Measurements from ENCODE around the gene GPR143. TPM values are rescaled to one million over a fixed set of nuclear protein-coding genes. Genes with fewer than 3 reads are reported as not detected.

Gene GPR143
- polyA plus RNA-seq, 2 of the 4 experiments (the other 2 are of a cell fraction), result not detected

GRCh38 chrX:9749146-9749692, 16.4 kb downstream of the GPR143 start:
- no peak for ATAC-seq
- 17% methylated on average over 10 of the region's 11 CpGs for WGBS (ENCODE audit: missing lambda C conversion rate)
- Histone ChIP-seq H3K4me2 (no peak overlapping the region), H3K27ac (no peak overlapping the region), H3K9me3 (no peaks in the 10 kb centered on the region), H3K4me3 (no peak overlapping the region), H3K4me1 (no peaks in the 10 kb centered on the region)
- no peak for FAIRE-seq
- ChIA-PET CTCF (no interaction called here), POLR2A (no interaction called here)
- TF ChIP-seq ATOH8 (CRISPR knock-in tag; IDR thresholded peaks at IDR 0.05; ENCODE audit: low read depth) (no peak), HES2 (IDR thresholded peaks at IDR 0.05) (no peak), NFE2L2 (conservative IDR thresholded peaks at IDR 0.05; ENCODE audit: low read length) (no peak), USF2 (IDR thresholded peaks at IDR 0.05) (no peak), CBX2 (IDR thresholded peaks at IDR 0.05; ENCODE audit: borderline replicate concordance, low read depth) (no peak), NR3C1 (IDR thresholded peaks at IDR 0.05) (no peak), RCOR1 (IDR thresholded peaks at IDR 0.05; ENCODE audit: low read depth, low read length) (no peak), RARB (CRISPR knock-in tag; IDR thresholded peaks at IDR 0.05) (no peak), BCL3 (IDR thresholded peaks at IDR 0.05) (no peak), MAFK (IDR thresholded peaks at IDR 0.05; ENCODE audit: partially characterized antibody) (no peak), MAZ (IDR thresholded peaks at IDR 0.05; ENCODE audit: borderline replicate concordance, low read depth, low read length) (no peak), EP300 (IDR thresholded peaks at IDR 0.05) (no peak), ZC3H11A (IDR thresholded peaks at IDR 0.05) (no peak)
- DNase-seq (ENCODE audit: low read depth in 1 of 2, low spot score in 1 of 2), result no peak

GRCh38 chrX:9747644-9748043, 18.0 kb downstream of the GPR143 start:
- Histone ChIP-seq H3K4me1 (no peaks in the 10 kb centered on the region), H3K4me2 (no peak overlapping the region), H3K4me3 (no peak overlapping the region), H3K27ac (no peak overlapping the region), H3K9me3 (no peaks in the 10 kb centered on the region)
- CTCF ChIA-PET, result interaction anchor here (1.0 kb wide), 1 partner anchor 14 kb away, joined by 3 read pairs; no protein-coding TSS in a partner anchor
- WGBS (ENCODE audit: missing lambda C conversion rate), result 69% methylated on average over 4 of the region's 4 CpGs
- no peak for DNase-seq (ENCODE audit: low read depth in 1 of 2, low spot score in 1 of 2)
- no peak for TF ChIP-seq CHD2 (IDR thresholded peaks at IDR 0.05; ENCODE audit: low read length, partially characterized antibody)
- TF ChIP-seq FOXS1 (CRISPR knock-in tag; IDR thresholded peaks at IDR 0.05), result no peak
- TF ChIP-seq REST (IDR thresholded peaks at IDR 0.05), result no peak
- no peak for TF ChIP-seq BHLHE40 (IDR thresholded peaks at IDR 0.05; ENCODE audit: low read depth, low read length)
- TF ChIP-seq ZC3H11A (IDR thresholded peaks at IDR 0.05), result no peak
- TF ChIP-seq RCOR1 (IDR thresholded peaks at IDR 0.05; ENCODE audit: low read depth, low read length), result no peak
- TF ChIP-seq GATA3 (IDR thresholded peaks at IDR 0.05; ENCODE audit: borderline replicate concordance), result no peak
- TF ChIP-seq FOSL2 (IDR thresholded peaks at IDR 0.05), result no peak
- TF ChIP-seq FOSL2 (CRISPR knock-in tag; IDR thresholded peaks at IDR 0.05), result no peak
- no peak for TF ChIP-seq SMC3 (IDR thresholded peaks at IDR 0.05)
- no peak for TF ChIP-seq ESRRA (IDR thresholded peaks at IDR 0.05; ENCODE audit: borderline replicate concordance, low read length)
- ATAC-seq, result no peak
- no peak for FAIRE-seq
- POLR2A ChIA-PET, result no interaction called here
